GM23338 (cell line): ENCODE results near the gene UBL7. TPM values are rescaled to one million over a fixed set of nuclear protein-coding genes. Genes with fewer than 3 reads are reported as not detected.

ENCODE experiments used
- ATAC-seq: fragments of 200-7000 bp; cut with Tn5 transposase; 3 replicates; pipeline ENCODE4 v1.9.1; 2020
- DNase-seq: peaks from one replicate; pipeline ENCODE4 v3.0.0-alpha.2; 2015; ENCODE audit warnings: low spot score
- H2AFZ ChIP-seq: fragments of 200-600 bp; sonication (generic); 2 replicates; pipeline ENCODE4 v1.8.0; 2016; ENCODE audit warnings: antibody characterized with exemption, mild to moderate bottlenecking, moderate library complexity
- H3F3A ChIP-seq: fragments of 200-600 bp; sonication (generic); replicated peaks from 2 replicates; pipeline ENCODE4 v1.8.0; 2017; ENCODE audit warnings: antibody characterized with exemption, mixed run types, low read depth
- H3K27ac ChIP-seq: fragments of 200-600 bp; sonication (generic); 2 replicates; pipeline ENCODE4 v1.6.1; 2016; ENCODE audit warnings: low read depth
- H3K27me3 ChIP-seq: fragments of 200-600 bp; sonication (generic); 2 replicates; pipeline ENCODE4 v1.8.0; 2016; ENCODE audit warnings: mild to moderate bottlenecking, mixed run types, moderate library complexity; ENCODE audit not compliant: insufficient read depth
- H3K36me3 ChIP-seq: fragments of 200-600 bp; sonication (generic); 2 replicates; pipeline ENCODE4 v1.8.0; 2016; ENCODE audit warnings: mild to moderate bottlenecking; ENCODE audit not compliant: insufficient read depth
- H3K4me1 ChIP-seq: fragments of 200-600 bp; sonication (generic); 2 replicates; pipeline ENCODE4 v1.8.0; 2016; ENCODE audit warnings: mild to moderate bottlenecking, moderate library complexity; ENCODE audit not compliant: insufficient read depth
- H3K4me2 ChIP-seq: fragments of 200-600 bp; sonication (generic); 2 replicates; pipeline ENCODE4 v1.7.1; 2017; ENCODE audit warnings: mixed run types
- H3K4me3 ChIP-seq: fragments of 200-600 bp; sonication (generic); 2 replicates; pipeline ENCODE4 v1.6.1; 2016; ENCODE audit warnings: mixed run types
- H3K79me2 ChIP-seq: fragments of 200-600 bp; sonication (generic); replicated peaks from 2 replicates; pipeline ENCODE4 v1.8.0; 2017; ENCODE audit warnings: mild to moderate bottlenecking; ENCODE audit not compliant: insufficient read depth
- H3K9me2 ChIP-seq: fragments of 200-600 bp; sonication (generic); 2 replicates; pipeline ENCODE4 v1.8.0; 2017; ENCODE audit not compliant: insufficient read depth
- H4K20me1 ChIP-seq: fragments of 200-600 bp; sonication (generic); replicated peaks from 2 replicates; pipeline ENCODE4 v1.8.0; 2017; ENCODE audit warnings: mild to moderate bottlenecking; ENCODE audit not compliant: insufficient read depth
- H3K27ac Mint-ChIP-seq: 2 replicates; pipeline ENCODE4 v1.8.0; 2020; ENCODE audit warnings: inconsistent platforms, mild to moderate bottlenecking, moderate library complexity, mixed read lengths
- H3K27me3 Mint-ChIP-seq: 3 replicates; pipeline ENCODE4 v1.8.0; 2022; ENCODE audit warnings: low read depth, mild to moderate bottlenecking, moderate library complexity, mixed read lengths, inconsistent platforms; ENCODE audit not compliant: insufficient read depth, poor library complexity
- H3K36me3 Mint-ChIP-seq: 3 replicates; pipeline ENCODE4 v1.8.0; 2021; ENCODE audit warnings: low read depth, mild to moderate bottlenecking, inconsistent platforms, moderate library complexity, mixed read lengths
- H3K4me1 Mint-ChIP-seq: 3 replicates; pipeline ENCODE4 v1.8.0; 2020; ENCODE audit warnings: mild to moderate bottlenecking, inconsistent platforms, mixed read lengths
- H3K4me3 Mint-ChIP-seq: 3 replicates; pipeline ENCODE4 v1.8.0; 2021; ENCODE audit warnings: moderate library complexity, mild to moderate bottlenecking, inconsistent platforms, mixed read lengths
- H3K9me3 Mint-ChIP-seq: 3 replicates; pipeline ENCODE4 v1.8.0; 2020; ENCODE audit warnings: moderate library complexity, mild to moderate bottlenecking, inconsistent platforms, mixed read lengths
- EZH2 ChIP-seq: fragments of 200-600 bp; sonication (generic); IDR thresholded peaks from one replicate; pipeline ENCODE4 v1.8.0; 2017; ENCODE audit warnings: antibody characterized with exemption, mild to moderate bottlenecking, low read depth; ENCODE audit not compliant: unreplicated experiment
- JUNB ChIP-seq: IDR thresholded peaks from one replicate; pipeline ENCODE4 v1.6.1; 2016; ENCODE audit warnings: antibody characterized with exemption; ENCODE audit not compliant: unreplicated experiment
- NANOG ChIP-seq: IDR thresholded peaks from 2 replicates; pipeline ENCODE4 v1.6.1; 2016; ENCODE audit warnings: antibody characterized with exemption, borderline replicate concordance
- STAT1 ChIP-seq: IDR thresholded peaks from one replicate; pipeline ENCODE4 v1.6.1; 2016; ENCODE audit warnings: antibody characterized with exemption; ENCODE audit not compliant: unreplicated experiment
- ZNF331 ChIP-seq: fragments of 250-450 bp; sonication (Bioruptor Pico); IDR thresholded peaks from 2 replicates; pipeline ENCODE4 v1.5.0; 2020; ENCODE audit warnings: low read depth, mild to moderate bottlenecking, moderate library complexity
- polyA plus RNA-seq: library from polyadenylated mRNA; unstranded; fragments of >200 nt; fragmentation: Nextera tagmentation; extraction: Ambion mirVana; gene quantifications from 2 replicates; pipeline ENCODE4 v1.2.1, GENCODE V29; 2016
- total RNA-seq: library from RNA; depleted of rRNA; stranded (reverse); fragments of >200 nt; shearing (Covaris generic); gene quantifications from 2 replicates; pipeline ENCODE4 v1.2.3, GENCODE V29; 2014
- TF ChIP-seq, protein P1 (sequence below): IDR thresholded peaks from one replicate; pipeline ENCODE4 v1.6.1; 2018; ENCODE audit warnings: antibody characterized with exemption; ENCODE audit not compliant: unreplicated experiment
- TF ChIP-seq, protein P2 (sequence below): IDR thresholded peaks from 2 replicates; pipeline ENCODE4 v1.6.1; 2016; ENCODE audit warnings: antibody characterized with exemption
- TF ChIP-seq, protein P3 (sequence below), 2 experiments: fragments of 200-600 bp in 1 of 2; sonication (generic) in 1 of 2; conservative IDR thresholded peaks; 2 replicates each; pipeline versions ENCODE4 v1.5.1 to v1.6.1; 2016 to 2017; ENCODE audit warnings: antibody characterized with exemption in 2 of 2, low read depth in 2 of 2, mild to moderate bottlenecking in 2 of 2, moderate library complexity in 1 of 2
- TF ChIP-seq, protein P4 (sequence below): fragments of 250-450 bp; sonication (Bioruptor Pico); IDR thresholded peaks from 2 replicates; pipeline ENCODE4 v1.5.0; 2020; ENCODE audit warnings: mild to moderate bottlenecking, moderate library complexity

The UBL7 gene
- total and polyA plus RNA-seq, 2 experiments from 2014 or later: 73.7 to 99.2 TPM

DNA sequence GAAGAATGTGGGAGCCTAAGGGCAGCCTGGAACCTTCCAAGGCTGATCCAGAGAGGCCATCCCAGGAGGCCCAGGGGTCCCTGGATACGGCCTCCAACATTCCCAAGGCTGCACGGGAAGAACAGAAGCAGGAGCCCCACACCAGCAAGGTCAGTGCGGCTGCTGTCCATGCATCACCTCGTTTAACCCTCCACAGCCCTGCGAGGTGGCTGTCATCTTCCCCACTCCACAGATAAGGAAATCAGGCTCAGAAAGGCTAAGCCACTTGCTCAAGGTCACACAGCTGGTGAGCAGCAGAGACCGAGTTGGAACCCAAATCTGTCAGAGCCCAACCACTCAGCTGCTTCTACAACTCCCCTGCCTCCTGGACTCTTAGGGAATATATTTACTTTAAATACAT, 48.8 kb downstream of the UBL7 start:
- Mint-ChIP-seq H3K4me1 (peaks cover 7% of the 10 kb centered on the region), H3K36me3 (peaks cover 10% of the 10 kb centered on the region), H3K27me3 (no peaks in the 10 kb centered on the region), H3K4me3 (no peak overlapping the region), H3K9me3 (no peaks in the 10 kb centered on the region; the same call in 2 of the 3 replicates), H3K27ac (no peak overlapping the region)
- Histone ChIP-seq H4K20me1 (no peaks in the 10 kb centered on the region), H3K4me3 (no peak overlapping the region), H3K27ac (no peak overlapping the region), H2AFZ (no peak overlapping the region), H3K4me2 (no peak overlapping the region), H3K79me2 (no peaks in the 10 kb centered on the region), H3K27me3 (no peaks in the 10 kb centered on the region), H3K9me2 (no peaks in the 10 kb centered on the region), H3K4me1 (peaks cover 2% of the 10 kb centered on the region; the same call in 1 of the 2 replicates), H3K36me3 (no peaks in the 10 kb centered on the region), H3F3A (no peaks in the 10 kb centered on the region)
- TF ChIP-seq, protein P1, sequence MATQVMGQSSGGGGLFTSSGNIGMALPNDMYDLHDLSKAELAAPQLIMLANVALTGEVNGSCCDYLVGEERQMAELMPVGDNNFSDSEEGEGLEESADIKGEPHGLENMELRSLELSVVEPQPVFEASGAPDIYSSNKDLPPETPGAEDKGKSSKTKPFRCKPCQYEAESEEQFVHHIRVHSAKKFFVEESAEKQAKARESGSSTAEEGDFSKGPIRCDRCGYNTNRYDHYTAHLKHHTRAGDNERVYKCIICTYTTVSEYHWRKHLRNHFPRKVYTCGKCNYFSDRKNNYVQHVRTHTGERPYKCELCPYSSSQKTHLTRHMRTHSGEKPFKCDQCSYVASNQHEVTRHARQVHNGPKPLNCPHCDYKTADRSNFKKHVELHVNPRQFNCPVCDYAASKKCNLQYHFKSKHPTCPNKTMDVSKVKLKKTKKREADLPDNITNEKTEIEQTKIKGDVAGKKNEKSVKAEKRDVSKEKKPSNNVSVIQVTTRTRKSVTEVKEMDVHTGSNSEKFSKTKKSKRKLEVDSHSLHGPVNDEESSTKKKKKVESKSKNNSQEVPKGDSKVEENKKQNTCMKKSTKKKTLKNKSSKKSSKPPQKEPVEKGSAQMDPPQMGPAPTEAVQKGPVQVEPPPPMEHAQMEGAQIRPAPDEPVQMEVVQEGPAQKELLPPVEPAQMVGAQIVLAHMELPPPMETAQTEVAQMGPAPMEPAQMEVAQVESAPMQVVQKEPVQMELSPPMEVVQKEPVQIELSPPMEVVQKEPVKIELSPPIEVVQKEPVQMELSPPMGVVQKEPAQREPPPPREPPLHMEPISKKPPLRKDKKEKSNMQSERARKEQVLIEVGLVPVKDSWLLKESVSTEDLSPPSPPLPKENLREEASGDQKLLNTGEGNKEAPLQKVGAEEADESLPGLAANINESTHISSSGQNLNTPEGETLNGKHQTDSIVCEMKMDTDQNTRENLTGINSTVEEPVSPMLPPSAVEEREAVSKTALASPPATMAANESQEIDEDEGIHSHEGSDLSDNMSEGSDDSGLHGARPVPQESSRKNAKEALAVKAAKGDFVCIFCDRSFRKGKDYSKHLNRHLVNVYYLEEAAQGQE: no peak
- TF ChIP-seq STAT1 (no peak), EZH2 (no peak), JUNB (no peak), ZNF331 (CRISPR knock-in tag) (no peak), NANOG (no peak)
- TF ChIP-seq, protein P2, sequence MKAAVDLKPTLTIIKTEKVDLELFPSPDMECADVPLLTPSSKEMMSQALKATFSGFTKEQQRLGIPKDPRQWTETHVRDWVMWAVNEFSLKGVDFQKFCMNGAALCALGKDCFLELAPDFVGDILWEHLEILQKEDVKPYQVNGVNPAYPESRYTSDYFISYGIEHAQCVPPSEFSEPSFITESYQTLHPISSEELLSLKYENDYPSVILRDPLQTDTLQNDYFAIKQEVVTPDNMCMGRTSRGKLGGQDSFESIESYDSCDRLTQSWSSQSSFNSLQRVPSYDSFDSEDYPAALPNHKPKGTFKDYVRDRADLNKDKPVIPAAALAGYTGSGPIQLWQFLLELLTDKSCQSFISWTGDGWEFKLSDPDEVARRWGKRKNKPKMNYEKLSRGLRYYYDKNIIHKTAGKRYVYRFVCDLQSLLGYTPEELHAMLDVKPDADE: no peak
- TF ChIP-seq, protein P3, sequence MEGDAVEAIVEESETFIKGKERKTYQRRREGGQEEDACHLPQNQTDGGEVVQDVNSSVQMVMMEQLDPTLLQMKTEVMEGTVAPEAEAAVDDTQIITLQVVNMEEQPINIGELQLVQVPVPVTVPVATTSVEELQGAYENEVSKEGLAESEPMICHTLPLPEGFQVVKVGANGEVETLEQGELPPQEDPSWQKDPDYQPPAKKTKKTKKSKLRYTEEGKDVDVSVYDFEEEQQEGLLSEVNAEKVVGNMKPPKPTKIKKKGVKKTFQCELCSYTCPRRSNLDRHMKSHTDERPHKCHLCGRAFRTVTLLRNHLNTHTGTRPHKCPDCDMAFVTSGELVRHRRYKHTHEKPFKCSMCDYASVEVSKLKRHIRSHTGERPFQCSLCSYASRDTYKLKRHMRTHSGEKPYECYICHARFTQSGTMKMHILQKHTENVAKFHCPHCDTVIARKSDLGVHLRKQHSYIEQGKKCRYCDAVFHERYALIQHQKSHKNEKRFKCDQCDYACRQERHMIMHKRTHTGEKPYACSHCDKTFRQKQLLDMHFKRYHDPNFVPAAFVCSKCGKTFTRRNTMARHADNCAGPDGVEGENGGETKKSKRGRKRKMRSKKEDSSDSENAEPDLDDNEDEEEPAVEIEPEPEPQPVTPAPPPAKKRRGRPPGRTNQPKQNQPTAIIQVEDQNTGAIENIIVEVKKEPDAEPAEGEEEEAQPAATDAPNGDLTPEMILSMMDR (conservative IDR thresholded peaks at IDR 0.05; ENCODE audit: low read depth in 2 of 2): no peak
- TF ChIP-seq, protein P4, sequence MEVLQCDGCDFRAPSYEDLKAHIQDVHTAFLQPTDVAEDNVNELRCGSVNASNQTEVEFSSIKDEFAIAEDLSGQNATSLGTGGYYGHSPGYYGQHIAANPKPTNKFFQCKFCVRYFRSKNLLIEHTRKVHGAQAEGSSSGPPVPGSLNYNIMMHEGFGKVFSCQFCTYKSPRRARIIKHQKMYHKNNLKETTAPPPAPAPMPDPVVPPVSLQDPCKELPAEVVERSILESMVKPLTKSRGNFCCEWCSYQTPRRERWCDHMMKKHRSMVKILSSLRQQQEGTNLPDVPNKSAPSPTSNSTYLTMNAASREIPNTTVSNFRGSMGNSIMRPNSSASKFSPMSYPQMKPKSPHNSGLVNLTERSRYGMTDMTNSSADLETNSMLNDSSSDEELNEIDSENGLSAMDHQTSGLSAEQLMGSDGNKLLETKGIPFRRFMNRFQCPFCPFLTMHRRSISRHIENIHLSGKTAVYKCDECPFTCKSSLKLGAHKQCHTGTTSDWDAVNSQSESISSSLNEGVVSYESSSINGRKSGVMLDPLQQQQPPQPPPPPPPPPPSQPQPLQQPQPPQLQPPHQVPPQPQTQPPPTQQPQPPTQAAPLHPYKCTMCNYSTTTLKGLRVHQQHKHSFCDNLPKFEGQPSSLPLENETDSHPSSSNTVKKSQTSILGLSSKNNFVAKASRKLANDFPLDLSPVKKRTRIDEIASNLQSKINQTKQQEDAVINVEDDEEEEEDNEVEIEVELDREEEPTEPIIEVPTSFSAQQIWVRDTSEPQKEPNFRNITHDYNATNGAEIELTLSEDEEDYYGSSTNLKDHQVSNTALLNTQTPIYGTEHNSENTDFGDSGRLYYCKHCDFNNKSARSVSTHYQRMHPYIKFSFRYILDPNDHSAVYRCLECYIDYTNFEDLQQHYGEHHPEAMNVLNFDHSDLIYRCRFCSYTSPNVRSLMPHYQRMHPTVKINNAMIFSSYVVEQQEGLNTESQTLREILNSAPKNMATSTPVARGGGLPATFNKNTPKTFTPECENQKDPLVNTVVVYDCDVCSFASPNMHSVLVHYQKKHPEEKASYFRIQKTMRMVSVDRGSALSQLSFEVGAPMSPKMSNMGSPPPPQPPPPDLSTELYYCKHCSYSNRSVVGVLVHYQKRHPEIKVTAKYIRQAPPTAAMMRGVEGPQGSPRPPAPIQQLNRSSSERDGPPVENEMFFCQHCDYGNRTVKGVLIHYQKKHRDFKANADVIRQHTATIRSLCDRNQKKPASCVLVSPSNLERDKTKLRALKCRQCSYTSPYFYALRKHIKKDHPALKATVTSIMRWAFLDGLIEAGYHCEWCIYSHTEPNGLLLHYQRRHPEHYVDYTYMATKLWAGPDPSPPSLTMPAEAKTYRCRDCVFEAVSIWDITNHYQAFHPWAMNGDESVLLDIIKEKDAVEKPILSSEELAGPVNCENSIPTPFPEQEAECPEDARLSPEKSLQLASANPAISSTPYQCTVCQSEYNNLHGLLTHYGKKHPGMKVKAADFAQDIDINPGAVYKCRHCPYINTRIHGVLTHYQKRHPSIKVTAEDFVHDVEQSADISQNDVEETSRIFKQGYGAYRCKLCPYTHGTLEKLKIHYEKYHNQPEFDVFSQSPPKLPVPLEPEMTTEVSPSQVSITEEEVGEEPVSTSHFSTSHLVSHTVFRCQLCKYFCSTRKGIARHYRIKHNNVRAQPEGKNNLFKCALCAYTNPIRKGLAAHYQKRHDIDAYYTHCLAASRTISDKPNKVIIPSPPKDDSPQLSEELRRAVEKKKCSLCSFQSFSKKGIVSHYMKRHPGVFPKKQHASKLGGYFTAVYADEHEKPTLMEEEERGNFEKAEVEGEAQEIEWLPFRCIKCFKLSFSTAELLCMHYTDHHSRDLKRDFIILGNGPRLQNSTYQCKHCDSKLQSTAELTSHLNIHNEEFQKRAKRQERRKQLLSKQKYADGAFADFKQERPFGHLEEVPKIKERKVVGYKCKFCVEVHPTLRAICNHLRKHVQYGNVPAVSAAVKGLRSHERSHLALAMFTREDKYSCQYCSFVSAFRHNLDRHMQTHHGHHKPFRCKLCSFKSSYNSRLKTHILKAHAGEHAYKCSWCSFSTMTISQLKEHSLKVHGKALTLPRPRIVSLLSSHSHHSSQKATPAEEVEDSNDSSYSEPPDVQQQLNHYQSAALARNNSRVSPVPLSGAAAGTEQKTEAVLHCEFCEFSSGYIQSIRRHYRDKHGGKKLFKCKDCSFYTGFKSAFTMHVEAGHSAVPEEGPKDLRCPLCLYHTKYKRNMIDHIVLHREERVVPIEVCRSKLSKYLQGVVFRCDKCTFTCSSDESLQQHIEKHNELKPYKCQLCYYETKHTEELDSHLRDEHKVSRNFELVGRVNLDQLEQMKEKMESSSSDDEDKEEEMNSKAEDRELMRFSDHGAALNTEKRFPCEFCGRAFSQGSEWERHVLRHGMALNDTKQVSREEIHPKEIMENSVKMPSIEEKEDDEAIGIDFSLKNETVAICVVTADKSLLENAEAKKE: no peak
- no peak for ATAC-seq
- DNase-seq: no peak
